GM12891 (cell line): ENCODE measurements around the gene PTPRN2.

Source experiments
- DNase-seq: peaks from one replicate; pipeline ENCODE4 v3.0.0; 2011; ENCODE audit warnings: low spot score; ENCODE audit not compliant: insufficient read length
- FAIRE-seq: peaks from 2 replicates; lab custom pipeline; 2011; peaks lifted over from hg19 to GRCh38; lab: Jason Lieb, UNC
- PAX5 ChIP-seq: IDR thresholded peaks from 2 replicates; pipeline ENCODE4 v1.6.1; 2011; ENCODE audit warnings: low read length, moderate library complexity, mild to moderate bottlenecking; ENCODE audit not compliant: insufficient read depth, severe bottlenecking
- POLR2A ChIP-seq: IDR thresholded peaks from 2 replicates; pipeline ENCODE4 v1.6.1; 2011; ENCODE audit warnings: low read depth, low read length, control low read depth
- POLR2AphosphoS5 ChIP-seq: IDR thresholded peaks from 2 replicates; pipeline ENCODE4 v1.6.1; 2011; ENCODE audit warnings: low read depth, low read length, control low read depth
- POU2F2 ChIP-seq: IDR thresholded peaks from 2 replicates; pipeline ENCODE4 v1.6.1; 2011; ENCODE audit warnings: low read depth, mild to moderate bottlenecking, control low read depth, low read length, moderate library complexity
- SPI1 ChIP-seq: IDR thresholded peaks from 2 replicates; pipeline ENCODE4 v1.6.1; 2011; ENCODE audit warnings: low read depth, low read length, control low read depth
- TAF1 ChIP-seq: IDR thresholded peaks from 2 replicates; pipeline ENCODE4 v1.6.1; 2011; ENCODE audit warnings: low read depth, low read length, control low read depth

The PTPRN2 gene

GRCh38 chr7:158072991-158073730 is 514.5 kb downstream of the PTPRN2 start:
- no peak for FAIRE-seq
- no peak for DNase-seq
- no peak for TF ChIP-seq POLR2A
- no peak for TF ChIP-seq PAX5
- TF ChIP-seq POLR2AphosphoS5: no peak
- no peak for TF ChIP-seq TAF1
- TF ChIP-seq SPI1: no peak
- TF ChIP-seq POU2F2: no peak

- FAIRE-seq: no peak
- TF ChIP-seq PAX5: no peak
- no peak for TF ChIP-seq POU2F2
- no peak for TF ChIP-seq POLR2A
- no peak for TF ChIP-seq SPI1
- TF ChIP-seq TAF1: no peak
- TF ChIP-seq POLR2AphosphoS5: no peak
- DNase-seq: no peak
Measured at GRCh38 chr7:158070222-158070920, 517.3 kb downstream of the PTPRN2 start.

- FAIRE-seq: no peak
- no peak for TF ChIP-seq SPI1
- TF ChIP-seq POLR2A: no peak
- no peak for TF ChIP-seq POU2F2
- no peak for TF ChIP-seq TAF1
- no peak for TF ChIP-seq POLR2AphosphoS5
- TF ChIP-seq PAX5: no peak
- DNase-seq: no peak
Measured at GRCh38 chr7:158068853-158069252, 518.8 kb downstream of the PTPRN2 start.

- DNase-seq: no peak
- no peak for FAIRE-seq
- TF ChIP-seq PAX5 (no peak), TAF1 (no peak), POU2F2 (no peak), POLR2AphosphoS5 (no peak), POLR2A (no peak)
Measured at GRCh38 chr7:158067931-158068482, 519.6 kb downstream of the PTPRN2 start.

- TF ChIP-seq TAF1 (no peak), POLR2AphosphoS5 (no peak)
- FAIRE-seq: no peak
- no peak for DNase-seq
Measured at GRCh38 chr7:158067219-158067930, 520.2 kb downstream of the PTPRN2 start.

- DNase-seq (no peak), FAIRE-seq (no peak)
- no peak for TF ChIP-seq POLR2AphosphoS5
- no peak for TF ChIP-seq POU2F2
- no peak for TF ChIP-seq PAX5
- no peak for TF ChIP-seq POLR2A
- TF ChIP-seq SPI1: no peak
- no peak for TF ChIP-seq TAF1
Measured at GRCh38 chr7:158066085-158066484, 521.5 kb downstream of the PTPRN2 start.

GRCh38 chr7:158065340-158065739 is 522.3 kb downstream of the PTPRN2 start:
- no peak for FAIRE-seq
- no peak for DNase-seq
- no peak for TF ChIP-seq SPI1
- TF ChIP-seq TAF1: no peak
- no peak for TF ChIP-seq POLR2A
- no peak for TF ChIP-seq POLR2AphosphoS5
- no peak for TF ChIP-seq PAX5

GRCh38 chr7:158064631-158065030 is 523.0 kb downstream of the PTPRN2 start:
- DNase-seq (no peak), FAIRE-seq (no peak)
- TF ChIP-seq POU2F2 (no peak), SPI1 (no peak), POLR2A (no peak), TAF1 (no peak)

GRCh38 chr7:158063850-158064610 is 523.6 kb downstream of the PTPRN2 start:
- no peak for FAIRE-seq
- no peak for TF ChIP-seq POLR2AphosphoS5
- TF ChIP-seq POLR2A: no peak
- DNase-seq: no peak
